ENCODE data around the gene LUC7L2. TPM values are rescaled to one million over a fixed set of nuclear protein-coding genes. Genes with fewer than 3 reads are reported as not detected.
"Not testable (repeated sequence)": the region's sequence is repeated elsewhere in the genome, so short reads cannot be mapped to it uniquely, and the experiment has no call there.

The LUC7L2 gene
- 66.4 and 68.2 TPM in 2 replicates for total RNA-seq (2014; rRNA removed; shearing (Covaris generic))

- Histone ChIP-seq H3K27ac (peak within 1 kb of the TSS; percentile 95), H3K36me3 (peaks cover 24% of the 10 kb centered on the region), H3K4me3 (peak within 1 kb of the TSS; percentile 72), H3K27me3 (replicated peaks) (no peaks in the 10 kb centered on the region), H3K4me1 (replicated peaks) (peaks cover 4% of the 10 kb centered on the region; the same call in 1 of the 2 replicates), H3K9me3 (replicated peaks) (no peaks in the 10 kb centered on the region)
- peak; percentile 98 to 99 for DNase-seq (ENCODE audit: low read depth in 1 of 2, low spot score in 2 of 2)
These were observed at the start of gene LUC7L2 for GRCh38 chr7:139359366-139360209. Gene LUC7L2, plus strand, starts transcription at chr7:139359894. Its CDS starts 368 bp downstream, at chr7:139360262.

GRCh38 chr7:139317939-139318505, 41.7 kb upstream of the LUC7L2 start:
- Histone ChIP-seq H3K4me3 (no peak overlapping the region), H3K9me3 (replicated peaks) (no peaks in the 10 kb centered on the region), H3K27me3 (replicated peaks) (no peaks in the 10 kb centered on the region), H3K27ac (no peak overlapping the region), H3K4me1 (replicated peaks) (no peaks in the 10 kb centered on the region), H3K36me3 (no peaks in the 10 kb centered on the region)
- DNase-seq (ENCODE audit: low read depth in 1 of 2, low spot score in 2 of 2) = no peak

GRCh38 chr7:139321071-139321745, 38.5 kb upstream of the LUC7L2 start:
- H3K4me1 ChIP-seq (replicated peaks) = no peaks in the 10 kb centered on the region

DNA sequence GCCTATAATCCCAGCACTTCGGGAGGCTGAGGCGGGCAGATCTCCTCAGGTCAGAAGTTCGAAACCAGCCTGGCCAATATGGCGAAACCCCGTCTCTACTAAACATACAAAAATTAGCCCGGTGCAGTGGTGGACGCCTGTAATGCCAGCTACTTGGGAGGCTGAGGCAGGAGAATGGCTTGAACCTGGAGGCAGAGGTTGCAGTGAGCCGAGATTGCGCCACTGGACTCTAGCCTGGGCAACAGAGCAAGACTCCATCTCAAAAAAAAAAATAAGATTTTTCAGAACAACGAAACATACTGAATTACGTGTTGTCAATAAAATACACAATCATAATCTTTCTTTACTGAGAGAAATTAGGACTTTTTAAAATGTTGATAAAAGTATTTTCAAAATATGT, 35.0 kb upstream of the LUC7L2 start:
- H3K27me3 ChIP-seq (replicated peaks); H3K36me3 ChIP-seq; H3K4me3 ChIP-seq; H3K4me1 ChIP-seq (replicated peaks); DNase-seq (ENCODE audit: low read depth in 1 of 2, low spot score in 2 of 2); H3K9me3 ChIP-seq (replicated peaks); H3K27ac ChIP-seq: not testable (repeated sequence)

More at GRCh38 chr7:139321071-139321745, 38.5 kb upstream of the LUC7L2 start:
- H3K36me3 ChIP-seq = no peaks in the 10 kb centered on the region
- no peak overlapping the region for H3K27ac ChIP-seq
- H3K4me3 ChIP-seq = no peak overlapping the region
- H3K27me3 ChIP-seq (replicated peaks) = no peaks in the 10 kb centered on the region
- no peaks in the 10 kb centered on the region for H3K9me3 ChIP-seq (replicated peaks)
- DNase-seq (ENCODE audit: low read depth in 1 of 2, low spot score in 2 of 2) = no peak

GRCh38 chr7:139328375-139328774, 31.3 kb upstream of the LUC7L2 start:
- DNase-seq (ENCODE audit: low read depth in 1 of 2, low spot score in 2 of 2) = no peak
- Histone ChIP-seq H3K4me1 (replicated peaks) (no peaks in the 10 kb centered on the region), H3K27me3 (replicated peaks) (no peaks in the 10 kb centered on the region), H3K4me3 (no peak overlapping the region), H3K36me3 (no peaks in the 10 kb centered on the region), H3K9me3 (replicated peaks) (no peaks in the 10 kb centered on the region), H3K27ac (no peak overlapping the region)

DNA sequence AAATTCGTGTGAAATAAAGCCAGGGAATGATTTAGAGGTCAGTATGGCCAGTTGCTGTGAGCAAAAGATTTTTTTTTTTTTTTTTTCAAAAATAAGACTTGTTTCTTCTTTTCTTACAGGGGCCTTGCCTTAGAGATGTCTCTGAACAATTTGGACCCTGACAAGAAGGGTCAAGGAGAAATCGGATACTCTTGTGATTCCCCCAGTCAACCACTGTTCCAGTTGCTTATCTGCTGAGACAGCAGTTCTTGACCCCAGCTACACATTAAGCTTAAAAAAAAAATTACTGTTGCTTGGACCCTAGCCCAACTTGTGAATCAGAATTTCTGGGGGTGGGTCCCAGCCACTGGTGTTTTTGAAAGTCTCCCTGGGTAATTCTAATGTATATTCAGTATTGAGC, 30.6 kb upstream of the LUC7L2 start:
- DNase-seq (ENCODE audit: low read depth in 1 of 2, low spot score in 2 of 2) = no peak
- Histone ChIP-seq H3K36me3 (no peaks in the 10 kb centered on the region), H3K4me3 (no peak overlapping the region), H3K27me3 (replicated peaks) (no peaks in the 10 kb centered on the region), H3K4me1 (replicated peaks) (no peaks in the 10 kb centered on the region), H3K27ac (no peak overlapping the region), H3K9me3 (replicated peaks) (no peaks in the 10 kb centered on the region)

GRCh38 chr7:139330333-139331030, 29.2 kb upstream of the LUC7L2 start:
- Histone ChIP-seq H3K4me1 (replicated peaks) (no peaks in the 10 kb centered on the region), H3K4me3 (no peak overlapping the region)
- no peak for DNase-seq (ENCODE audit: low read depth in 1 of 2, low spot score in 2 of 2)

GRCh38 chr7:139332697-139333359, 26.9 kb upstream of the LUC7L2 start:
- no peaks in the 10 kb centered on the region for H3K36me3 ChIP-seq
- no peaks in the 10 kb centered on the region for H3K4me1 ChIP-seq (replicated peaks)
- no peak for DNase-seq (ENCODE audit: low read depth in 1 of 2, low spot score in 2 of 2)
- H3K27me3 ChIP-seq (replicated peaks) = no peaks in the 10 kb centered on the region
- no peak overlapping the region for H3K27ac ChIP-seq
- no peak overlapping the region for H3K4me3 ChIP-seq
- H3K9me3 ChIP-seq (replicated peaks) = no peaks in the 10 kb centered on the region

More at GRCh38 chr7:139330333-139331030, 29.2 kb upstream of the LUC7L2 start:
- Histone ChIP-seq H3K9me3 (replicated peaks) (no peaks in the 10 kb centered on the region), H3K27me3 (replicated peaks) (no peaks in the 10 kb centered on the region), H3K36me3 (no peaks in the 10 kb centered on the region), H3K27ac (no peak overlapping the region)

DNA sequence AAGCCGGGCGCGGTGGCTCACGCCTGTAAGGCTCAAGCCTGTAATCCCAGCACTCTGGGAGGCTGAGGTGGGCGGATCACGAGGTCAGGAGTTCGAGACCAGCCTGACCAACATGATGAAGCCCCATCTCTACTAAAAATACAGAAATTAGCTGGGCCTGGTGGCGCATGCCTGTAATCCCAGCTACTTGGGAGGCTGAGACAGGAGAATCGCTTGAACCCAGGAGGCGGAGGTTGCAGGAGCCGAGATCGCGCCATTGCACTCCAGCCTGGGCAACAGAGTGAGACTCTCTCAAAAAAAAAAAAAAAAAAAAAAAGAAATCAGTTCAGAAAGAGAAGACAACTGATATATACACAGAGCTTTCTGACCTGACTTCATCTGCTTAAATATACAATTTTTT, 26.3 kb upstream of the LUC7L2 start:
- H3K4me3 ChIP-seq; H3K36me3 ChIP-seq; H3K27ac ChIP-seq; H3K27me3 ChIP-seq (replicated peaks); DNase-seq (ENCODE audit: low read depth in 1 of 2, low spot score in 2 of 2); H3K4me1 ChIP-seq (replicated peaks); H3K9me3 ChIP-seq (replicated peaks): not testable (repeated sequence)

GRCh38 chr7:139334399-139335150, 25.1 kb upstream of the LUC7L2 start:
- Histone ChIP-seq H3K4me3 (no peak overlapping the region), H3K9me3 (replicated peaks) (no peaks in the 10 kb centered on the region), H3K36me3 (no peaks in the 10 kb centered on the region), H3K27me3 (replicated peaks) (no peaks in the 10 kb centered on the region), H3K27ac (no peak overlapping the region), H3K4me1 (replicated peaks) (no peaks in the 10 kb centered on the region)
- no peak for DNase-seq (ENCODE audit: low read depth in 1 of 2, low spot score in 2 of 2)

DNA sequence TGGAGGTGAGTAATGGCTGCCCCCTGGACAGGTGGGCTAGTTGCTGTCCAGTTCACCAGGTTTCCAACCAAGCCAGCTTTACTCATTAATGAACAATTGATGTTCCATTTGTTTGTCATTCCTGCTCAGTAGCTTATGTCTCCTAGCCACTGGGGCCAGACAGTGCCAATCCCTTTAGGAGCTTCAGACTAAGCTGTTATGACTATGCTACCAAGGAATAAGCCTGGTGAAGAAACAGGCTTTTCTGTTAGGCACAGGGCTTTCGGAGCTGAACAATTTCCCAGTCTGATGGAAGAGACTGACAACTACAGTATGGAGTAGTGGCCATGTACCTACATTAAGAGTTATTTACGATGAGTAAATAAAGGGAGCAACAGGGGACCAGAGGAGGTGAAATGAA, 20.7 kb upstream of the LUC7L2 start:
- no peak for DNase-seq (ENCODE audit: low read depth in 1 of 2, low spot score in 2 of 2)
- Histone ChIP-seq H3K27ac (no peak overlapping the region), H3K9me3 (replicated peaks) (0 out of 2 replicates have a peak, but pooled peaks cover 2% of the 10 kb centered on the region), H3K4me3 (no peak overlapping the region), H3K36me3 (peaks cover 3% of the 10 kb centered on the region; the same call in 1 of the 2 replicates), H3K4me1 (replicated peaks) (peaks cover 6% of the 10 kb centered on the region), H3K27me3 (replicated peaks) (no peaks in the 10 kb centered on the region)

- Histone ChIP-seq H3K4me3 (peak overlapping the region; percentile 70), H3K4me1 (replicated peaks) (peaks cover 6% of the 10 kb centered on the region), H3K9me3 (replicated peaks) (0 out of 2 replicates have a peak, but pooled peaks cover 2% of the 10 kb centered on the region), H3K27me3 (replicated peaks) (no peaks in the 10 kb centered on the region), H3K36me3 (peaks cover 3% of the 10 kb centered on the region; the same call in 1 of the 2 replicates), H3K27ac (peak overlapping the region; percentile 94)
- no peak for DNase-seq (ENCODE audit: low read depth in 1 of 2, low spot score in 2 of 2)
These were observed 20.0 kb upstream of the LUC7L2 start for GRCh38 chr7:139339698-139340036.

Measured in SJSA1 (cell line).